CD14-positive monocyte (primary cell): Measurements from ENCODE around the gene KPNA5. TPM values are rescaled to one million over a fixed set of nuclear protein-coding genes. Genes with fewer than 3 reads are reported as not detected.

Experiments
- DNase-seq, 3 donors: peaks; one replicate each; pipeline ENCODE4 v3.0.0-alpha.2; 2011 to 2022
- H2AFZ ChIP-seq: 2 replicates; pipeline ENCODE4 v1.6.0; 2012; ENCODE audit warnings: mild to moderate bottlenecking, low read depth, low read length, inconsistent platforms; ENCODE audit not compliant: insufficient read depth, poor library complexity, severe bottlenecking
- H3K27ac ChIP-seq, 2 donors: 1 replicate in 1 of 2; 2 replicates in 1 of 2; pipeline ENCODE4 v1.5.1; 2012 to 2013; ENCODE audit warnings: low read length in 2 of 2, control low read depth in 1 of 2, inconsistent platforms in 1 of 2, low read depth in 1 of 2, mild to moderate bottlenecking in 1 of 2
- H3K27me3 ChIP-seq, 2 donors: one replicate each; pipeline versions ENCODE4 v1.6.0 to v1.6.1; 2011 to 2013; ENCODE audit warnings: low read length in 2 of 2; ENCODE audit not compliant: control insufficient read depth in 2 of 2, insufficient read depth in 2 of 2
- H3K36me3 ChIP-seq, 2 donors: replicated peaks in 1 of 2; 1 replicate in 1 of 2; 2 replicates in 1 of 2; pipeline versions ENCODE4 v1.5.1 to v1.6.1; 2012 to 2013; ENCODE audit warnings: low read length in 2 of 2, control low read depth in 1 of 2, inconsistent platforms in 1 of 2, mild to moderate bottlenecking in 1 of 2; ENCODE audit not compliant: insufficient read depth in 2 of 2, control insufficient read depth in 1 of 2
- H3K4me1 ChIP-seq, 2 donors: 1 replicate in 1 of 2; 2 replicates in 1 of 2; pipeline versions ENCODE4 v1.5.1 to v1.6.1; 2012 to 2013; ENCODE audit warnings: low read length in 2 of 2, control low read depth in 1 of 2, inconsistent platforms in 1 of 2, mild to moderate bottlenecking in 1 of 2, moderate library complexity in 1 of 2; ENCODE audit not compliant: insufficient read depth in 2 of 2, control insufficient read depth in 1 of 2
- H3K4me2 ChIP-seq: replicated peaks from 2 replicates; pipeline ENCODE3; 2012; ENCODE audit warnings: low read length, moderate library complexity, mild to moderate bottlenecking; ENCODE audit not compliant: poor library complexity, severe bottlenecking; ENCODE audit errors: extremely low read depth
- H3K4me3 ChIP-seq, 3 experiments: fragments of 200-600 bp in 1 of 3; sonication (generic) in 1 of 3; replicated peaks in 1 of 3; 1 replicate in 2 of 3; 2 replicates in 1 of 3; pipeline ENCODE4 v1.5.1; 2011 to 2013; ENCODE audit warnings: low read length in 3 of 3, mild to moderate bottlenecking in 3 of 3, control low read depth in 2 of 3, low read depth in 2 of 3, inconsistent platforms in 1 of 3, moderate library complexity in 1 of 3
- H3K79me2 ChIP-seq: 2 replicates; pipeline ENCODE4 v1.6.0; 2012; ENCODE audit warnings: mild to moderate bottlenecking, control low read depth, inconsistent platforms, low read length, moderate library complexity; ENCODE audit not compliant: insufficient read depth
- H3K9ac ChIP-seq: 2 replicates; pipeline ENCODE4 v1.6.0; 2017; ENCODE audit warnings: low read length, mild to moderate bottlenecking; ENCODE audit not compliant: insufficient read depth, poor library complexity, severe bottlenecking
- H3K9me3 ChIP-seq, 2 donors: replicated peaks in 1 of 2; 1 replicate in 1 of 2; 2 replicates in 1 of 2; pipeline versions ENCODE4 v1.5.1 to v1.6.1; 2012 to 2013; ENCODE audit warnings: low read length in 2 of 2, control low read depth in 1 of 2; ENCODE audit not compliant: control insufficient read depth in 1 of 2, insufficient read depth in 1 of 2
- H4K20me1 ChIP-seq: 2 replicates; pipeline ENCODE4 v1.6.0; 2012; ENCODE audit warnings: mild to moderate bottlenecking, low read length, control low read depth, moderate library complexity; ENCODE audit not compliant: insufficient read depth
- H3K27ac Mint-ChIP-seq, 7 donors: one replicate each; pipeline ENCODE4 v1.8.0; 2020; ENCODE audit warnings: mild to moderate bottlenecking in 7 of 7, mixed read lengths in 7 of 7, moderate library complexity in 6 of 7, inconsistent platforms in 2 of 7
- H3K27me3 Mint-ChIP-seq, 3 donors: one replicate each; pipeline ENCODE4 v1.8.0; 2021 to 2022; ENCODE audit warnings: low read depth in 3 of 3, mild to moderate bottlenecking in 3 of 3, mixed read lengths in 3 of 3, moderate library complexity in 3 of 3, inconsistent platforms in 1 of 3
- H3K36me3 Mint-ChIP-seq, 2 donors: one replicate each; pipeline ENCODE4 v1.8.0; 2020; ENCODE audit warnings: mixed read lengths in 2 of 2, inconsistent platforms in 1 of 2, mild to moderate bottlenecking in 1 of 2
- H3K4me1 Mint-ChIP-seq: one replicate; pipeline ENCODE4 v1.8.0; 2020; ENCODE audit warnings: mild to moderate bottlenecking, mixed read lengths
- H3K4me3 Mint-ChIP-seq, 2 donors: one replicate each; pipeline ENCODE4 v1.8.0; 2020; ENCODE audit warnings: mild to moderate bottlenecking in 2 of 2, mixed read lengths in 2 of 2, moderate library complexity in 1 of 2
- H3K9me3 Mint-ChIP-seq, 7 donors: one replicate each; pipeline ENCODE4 v1.8.0; 2020 to 2022; ENCODE audit warnings: mixed read lengths in 7 of 7, mild to moderate bottlenecking in 6 of 7, moderate library complexity in 6 of 7, inconsistent platforms in 2 of 7
- WGBS: methylation state at CpG from one replicate; pipeline ENCODE4 v1.1.5; 2013; ENCODE audit warnings: missing lambda C conversion rate; ENCODE audit not compliant: insufficient coverage; 5-methylcytosine and 5-hydroxymethylcytosine counted together
- intact Hi-C, 2 donors: fragments of 100-400 bp; cut with micrococcal nuclease; formaldehyde crosslinking; loops; one replicate each; pipeline versions ENCODE4 v1.15.0 to v1.15.1; 2023
- polyA plus RNA-seq, 3 donors: library from polyadenylated mRNA; depleted of rRNA in 1 of 3; unstranded in 2 of 3; stranded (reverse) in 1 of 3; fragments of 300-500 nt in 2 of 3; fragments of >200 nt in 1 of 3; fragmentation: Illumina TruSeq in 2 of 3; gene quantifications; 1 replicate in 2 of 3; 2 replicates in 1 of 3; pipeline ENCODE4 v1.2.3, GENCODE V29; 2012 to 2021
- TF ChIP-seq, protein P1 (sequence below): fragments of 200-600 bp; IDR thresholded peaks from one replicate; pipeline ENCODE4 v1.8.0; 2022; ENCODE audit warnings: antibody characterized with exemption, mild to moderate bottlenecking

KPNA5 gene
- polyA plus RNA-seq, 3 donors, result 1.7 to 2.9 (median 2.3) TPM

DNA sequence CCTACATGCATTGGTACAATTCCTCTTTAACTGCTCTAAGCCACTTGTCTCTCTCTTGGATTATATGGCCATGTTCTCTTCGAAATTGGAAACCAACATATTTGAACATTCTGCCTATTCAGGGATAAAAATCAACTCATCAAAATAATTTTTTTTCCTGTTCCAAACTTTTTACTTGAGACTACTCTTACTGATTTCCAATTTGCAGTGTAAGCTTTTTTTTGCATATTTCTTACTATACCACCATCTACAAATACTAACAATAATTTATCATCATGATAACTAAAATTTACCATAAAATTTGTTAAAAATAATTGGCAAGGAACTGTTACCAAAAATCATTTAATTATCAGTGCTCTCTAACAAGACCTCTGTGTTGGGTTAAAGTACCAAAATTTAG lies 91.4 kb downstream of the KPNA5 start:
- Mint-ChIP-seq H3K4me1 (no peaks in the 10 kb centered on the region), H3K4me3 (no peak overlapping the region), H3K9me3 (no peaks in the 10 kb centered on the region), H3K27me3 (peaks cover 7 to 17% (median 13%) of the 10 kb centered on the region in 3 donors), H3K36me3 (no peaks in the 10 kb centered on the region), H3K27ac (no peak overlapping the region)
- H3K27me3 ChIP-seq, result peaks cover 4 to 5% of the 10 kb centered on the region in 2 donors
- no peak overlapping the region for H3K4me3 ChIP-seq
- H3K9me3 ChIP-seq, result no peaks in the 10 kb centered on the region
- H3K4me1 ChIP-seq, result no peaks in the 10 kb centered on the region
- no peak overlapping the region for H3K9ac ChIP-seq
- intact Hi-C loops, result no loop called here
- no peak for DNase-seq
- no peaks in the 10 kb centered on the region for H3K79me2 ChIP-seq
- no peak overlapping the region for H3K4me2 ChIP-seq
- no peaks in the 10 kb centered on the region for H4K20me1 ChIP-seq
- no peak overlapping the region for H3K27ac ChIP-seq
- TF ChIP-seq, protein P1, sequence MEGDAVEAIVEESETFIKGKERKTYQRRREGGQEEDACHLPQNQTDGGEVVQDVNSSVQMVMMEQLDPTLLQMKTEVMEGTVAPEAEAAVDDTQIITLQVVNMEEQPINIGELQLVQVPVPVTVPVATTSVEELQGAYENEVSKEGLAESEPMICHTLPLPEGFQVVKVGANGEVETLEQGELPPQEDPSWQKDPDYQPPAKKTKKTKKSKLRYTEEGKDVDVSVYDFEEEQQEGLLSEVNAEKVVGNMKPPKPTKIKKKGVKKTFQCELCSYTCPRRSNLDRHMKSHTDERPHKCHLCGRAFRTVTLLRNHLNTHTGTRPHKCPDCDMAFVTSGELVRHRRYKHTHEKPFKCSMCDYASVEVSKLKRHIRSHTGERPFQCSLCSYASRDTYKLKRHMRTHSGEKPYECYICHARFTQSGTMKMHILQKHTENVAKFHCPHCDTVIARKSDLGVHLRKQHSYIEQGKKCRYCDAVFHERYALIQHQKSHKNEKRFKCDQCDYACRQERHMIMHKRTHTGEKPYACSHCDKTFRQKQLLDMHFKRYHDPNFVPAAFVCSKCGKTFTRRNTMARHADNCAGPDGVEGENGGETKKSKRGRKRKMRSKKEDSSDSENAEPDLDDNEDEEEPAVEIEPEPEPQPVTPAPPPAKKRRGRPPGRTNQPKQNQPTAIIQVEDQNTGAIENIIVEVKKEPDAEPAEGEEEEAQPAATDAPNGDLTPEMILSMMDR, result no peak
- no peak overlapping the region for H2AFZ ChIP-seq
- no peaks in the 10 kb centered on the region for H3K36me3 ChIP-seq
- WGBS, result 86% methylated on average over 1 of the region's 1 CpG

DNA sequence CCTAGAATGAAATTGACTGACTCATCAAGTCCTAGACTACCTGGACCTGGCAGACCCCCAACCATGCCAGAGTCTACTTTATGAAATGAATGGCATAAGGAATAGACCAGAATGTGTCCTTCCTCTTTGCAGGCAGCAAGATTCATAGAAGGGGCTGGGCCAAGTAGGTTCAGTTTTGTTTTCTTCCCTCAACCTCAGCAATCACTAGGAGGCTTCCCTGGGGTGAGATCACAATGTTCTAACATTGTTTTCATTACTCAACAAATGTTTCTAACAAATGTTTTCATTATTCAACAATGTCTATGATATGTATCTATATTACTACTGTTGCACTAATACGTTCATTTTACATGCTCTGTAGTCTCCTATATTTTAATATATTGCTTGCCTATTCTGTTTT lies 92.9 kb downstream of the KPNA5 start:
- Histone ChIP-seq H3K4me2 (no peak overlapping the region), H3K4me1 (no peaks in the 10 kb centered on the region), H3K9ac (no peak overlapping the region), H4K20me1 (no peaks in the 10 kb centered on the region), H3K4me3 (no peak overlapping the region), H3K9me3 (no peaks in the 10 kb centered on the region), H3K27me3 (no peaks in the 10 kb centered on the region), H2AFZ (no peak overlapping the region), H3K79me2 (no peaks in the 10 kb centered on the region), H3K36me3 (no peaks in the 10 kb centered on the region), H3K27ac (no peak overlapping the region)
- Mint-ChIP-seq H3K4me1 (no peaks in the 10 kb centered on the region), H3K9me3 (no peaks in the 10 kb centered on the region), H3K27me3 (peaks cover 4 to 7% (median 7%) of the 10 kb centered on the region in 3 donors), H3K36me3 (no peaks in the 10 kb centered on the region), H3K4me3 (no peak overlapping the region), H3K27ac (no peak overlapping the region)
- TF ChIP-seq, protein P1, result no peak
- no CpG with 5 or more reads among the region's 1 CpG for WGBS
- intact Hi-C loops, result no loop called here
- DNase-seq, result no peak
